Keratinocyte (primary cell): ENCODE measurements around the gene GNB1L. TPM values are rescaled to one million over a fixed set of nuclear protein-coding genes. Genes with fewer than 3 reads are reported as not detected.

Source experiments
- DNase-seq: peaks from one replicate; pipeline ENCODE4 v3.0.0-alpha.2; 2011; ENCODE audit warnings: low read depth, missing footprints, low spot score
- FAIRE-seq: peaks from 2 replicates; lab custom pipeline; 2011; peaks lifted over from hg19 to GRCh38; lab: Jason Lieb, UNC
- H2AFZ ChIP-seq: 2 replicates; pipeline ENCODE4 v1.6.0; 2012; ENCODE audit warnings: low read length, control low read depth, inconsistent platforms; ENCODE audit not compliant: control insufficient read depth
- H3K27ac ChIP-seq: 2 replicates; pipeline ENCODE4 v1.5.1; 2011; ENCODE audit warnings: low read length; ENCODE audit not compliant: control insufficient read depth, insufficient read depth
- H3K27me3 ChIP-seq: 3 replicates; pipeline ENCODE4 v1.6.0; 2011; ENCODE audit warnings: low read length; ENCODE audit not compliant: control insufficient read depth, insufficient read depth; ENCODE audit errors: extremely low read depth
- H3K36me3 ChIP-seq, 2 experiments: 2 replicates in 1 of 2; 3 replicates in 1 of 2; pipeline ENCODE4 v1.5.1; 2011; ENCODE audit warnings: low read length in 2 of 2, mild to moderate bottlenecking in 1 of 2; ENCODE audit not compliant: control insufficient read depth in 2 of 2, insufficient read depth in 2 of 2; ENCODE audit errors: extremely low read depth in 1 of 2
- H3K4me1 ChIP-seq: 3 replicates; pipeline ENCODE4 v1.5.1; 2011; ENCODE audit warnings: low read length; ENCODE audit not compliant: control insufficient read depth, insufficient read depth; ENCODE audit errors: extremely low read depth
- H3K4me2 ChIP-seq: 3 replicates; pipeline ENCODE4 v1.6.0; 2011; ENCODE audit warnings: low read depth, low read length; ENCODE audit not compliant: control insufficient read depth, insufficient read depth; ENCODE audit errors: extremely low read depth
- H3K4me3 ChIP-seq, 3 experiments: fragments of 200-600 bp in 1 of 3; sonication (generic) in 1 of 3; 2 replicates in 2 of 3; 3 replicates in 1 of 3; pipeline ENCODE4 v1.5.1; 2011 to 2016; ENCODE audit warnings: low read length in 3 of 3, mild to moderate bottlenecking in 3 of 3, control low read depth in 2 of 3, inconsistent platforms in 1 of 3, low read depth in 1 of 3, mixed read lengths in 1 of 3, mixed run types in 1 of 3, moderate library complexity in 1 of 3; ENCODE audit not compliant: control insufficient read depth in 2 of 3, insufficient read depth in 2 of 3; ENCODE audit errors: extremely low read depth in 1 of 3
- H3K79me2 ChIP-seq: 2 replicates; pipeline ENCODE4 v1.6.0; 2012; ENCODE audit warnings: low read length; ENCODE audit not compliant: control insufficient read depth, insufficient read depth
- H3K9ac ChIP-seq: 3 replicates; pipeline ENCODE4 v1.6.0; 2011; ENCODE audit warnings: low read length; ENCODE audit not compliant: control insufficient read depth, insufficient read depth; ENCODE audit errors: extremely low read depth
- H3K9me1 ChIP-seq: 3 replicates; pipeline ENCODE4 v1.6.0; 2011; ENCODE audit warnings: low read length; ENCODE audit not compliant: control insufficient read depth, insufficient read depth; ENCODE audit errors: extremely low read depth
- H3K9me3 ChIP-seq: 2 replicates; pipeline ENCODE4 v1.5.1; 2012; ENCODE audit warnings: low read depth, low read length; ENCODE audit not compliant: control insufficient read depth
- H4K20me1 ChIP-seq: 3 replicates; pipeline ENCODE4 v1.6.0; 2011; ENCODE audit warnings: low read length; ENCODE audit not compliant: control insufficient read depth, insufficient read depth; ENCODE audit errors: extremely low read depth
- EZH2 ChIP-seq: IDR thresholded peaks from one replicate; pipeline ENCODE4 v1.6.1; 2012; ENCODE audit warnings: inconsistent platforms, mild to moderate bottlenecking, low read length, moderate library complexity
- dilution Hi-C: fragments of 300-500 bp; cut with MboI; formaldehyde crosslinking; loops from one replicate; pipeline ENCODE4 v1.7.0; 2020; ENCODE audit warnings: low sequenced_read_pairs; ENCODE audit not compliant: extremely low pct_ligation_motif_present
- polyA plus RNA-seq, 5 experiments: library from polyadenylated mRNA; depleted of rRNA in 3 of 5; stranded (reverse) in 3 of 5; stranded (forward) in 1 of 5; unstranded in 1 of 5; fragments of >200 nt; gene quantifications; 1 replicate in 1 of 5; 2 replicates in 3 of 5; 3 replicates in 1 of 5; pipeline versions ENCODE4 v1.2.1 to v1.2.3, GENCODE V29; 2011 to 2012; ENCODE audit warnings: missing spikeins in 2 of 5, low read depth in 1 of 5, low replicate concordance in 1 of 5
- TF ChIP-seq, protein P1 (sequence below), 3 experiments: IDR thresholded peaks in 1 of 3; conservative IDR thresholded peaks in 1 of 3; optimal IDR thresholded peaks in 1 of 3; 2 replicates in 2 of 3; 3 replicates in 1 of 3; pipeline versions ENCODE3 to v1.5.1; 2011; ENCODE audit warnings: low read length in 3 of 3, mild to moderate bottlenecking in 3 of 3, moderate library complexity in 2 of 3, control low read depth in 1 of 3, inconsistent platforms in 1 of 3; ENCODE audit not compliant: insufficient read depth in 2 of 3; ENCODE audit errors: extremely low read depth in 1 of 3

Gene GNB1L
- polyA plus RNA-seq, 1 donor (not counting 4 experiments of a cell fraction or from before 2014, with no cell fraction given): 2.0 TPM

DNA sequence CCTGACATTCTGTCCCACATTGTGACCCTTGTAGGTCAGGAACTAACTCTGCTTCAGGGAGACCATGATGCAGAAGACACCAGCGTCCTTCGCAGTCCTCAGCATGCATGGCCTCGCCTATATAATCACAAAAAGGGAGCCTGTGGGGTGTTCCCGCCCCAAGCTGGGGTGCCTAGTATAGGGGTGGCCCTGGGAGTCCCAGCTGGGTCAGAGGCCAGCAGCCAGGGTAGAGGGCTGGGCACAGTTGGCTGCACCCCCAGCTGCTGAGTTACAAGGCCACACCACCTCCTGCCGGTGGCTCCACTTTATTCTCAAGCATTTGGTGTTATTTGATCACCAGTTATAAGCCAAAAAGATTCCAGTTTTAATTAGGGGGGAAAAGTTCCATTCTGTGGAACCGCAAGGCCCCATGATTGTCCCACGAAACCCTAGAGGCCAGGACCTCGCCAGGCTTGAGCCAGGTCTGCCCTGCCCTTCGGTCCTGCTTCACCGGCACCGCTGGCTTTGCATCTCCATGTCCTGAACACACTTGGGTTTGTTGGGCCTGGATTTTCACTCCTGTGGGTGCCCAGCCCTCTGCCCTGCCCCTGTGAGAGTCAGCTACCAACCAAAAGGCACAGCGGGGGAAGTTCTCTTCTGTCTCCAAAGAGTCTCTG lies 15.0 kb upstream of the GNB1L start:
- Histone ChIP-seq H3K27ac (no peak overlapping the region), H3K4me3 (peak overlapping the region in 1 of 3 experiments; percentile 27), H3K9me1 (no peaks in the 10 kb centered on the region), H3K4me1 (peaks cover 28% of the 10 kb centered on the region), H3K4me2 (peak overlapping the region; percentile 62), H4K20me1 (no peaks in the 10 kb centered on the region), H3K79me2 (no peaks in the 10 kb centered on the region), H3K9ac (no peak overlapping the region), H3K27me3 (no peaks in the 10 kb centered on the region), H3K9me3 (no peaks in the 10 kb centered on the region), H3K36me3 (no peaks in the 10 kb centered on the region), H2AFZ (peak overlapping the region; percentile 82)
- no peak for DNase-seq
- no peak for FAIRE-seq
- TF ChIP-seq, protein P1, sequence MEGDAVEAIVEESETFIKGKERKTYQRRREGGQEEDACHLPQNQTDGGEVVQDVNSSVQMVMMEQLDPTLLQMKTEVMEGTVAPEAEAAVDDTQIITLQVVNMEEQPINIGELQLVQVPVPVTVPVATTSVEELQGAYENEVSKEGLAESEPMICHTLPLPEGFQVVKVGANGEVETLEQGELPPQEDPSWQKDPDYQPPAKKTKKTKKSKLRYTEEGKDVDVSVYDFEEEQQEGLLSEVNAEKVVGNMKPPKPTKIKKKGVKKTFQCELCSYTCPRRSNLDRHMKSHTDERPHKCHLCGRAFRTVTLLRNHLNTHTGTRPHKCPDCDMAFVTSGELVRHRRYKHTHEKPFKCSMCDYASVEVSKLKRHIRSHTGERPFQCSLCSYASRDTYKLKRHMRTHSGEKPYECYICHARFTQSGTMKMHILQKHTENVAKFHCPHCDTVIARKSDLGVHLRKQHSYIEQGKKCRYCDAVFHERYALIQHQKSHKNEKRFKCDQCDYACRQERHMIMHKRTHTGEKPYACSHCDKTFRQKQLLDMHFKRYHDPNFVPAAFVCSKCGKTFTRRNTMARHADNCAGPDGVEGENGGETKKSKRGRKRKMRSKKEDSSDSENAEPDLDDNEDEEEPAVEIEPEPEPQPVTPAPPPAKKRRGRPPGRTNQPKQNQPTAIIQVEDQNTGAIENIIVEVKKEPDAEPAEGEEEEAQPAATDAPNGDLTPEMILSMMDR (optimal IDR thresholded peaks at IDR 0.05 in 1 of 3, IDR thresholded peaks at IDR 0.05 in 1 of 3, conservative IDR thresholded peaks at IDR 0.05 in 1 of 3; ENCODE audit: extremely low read depth in 1 of 3, insufficient read depth in 2 of 3, low read length in 3 of 3): peak in 1 of 3 experiments; percentile 21
- TF ChIP-seq EZH2: no peak
- dilution Hi-C loops: no loop called here

DNA sequence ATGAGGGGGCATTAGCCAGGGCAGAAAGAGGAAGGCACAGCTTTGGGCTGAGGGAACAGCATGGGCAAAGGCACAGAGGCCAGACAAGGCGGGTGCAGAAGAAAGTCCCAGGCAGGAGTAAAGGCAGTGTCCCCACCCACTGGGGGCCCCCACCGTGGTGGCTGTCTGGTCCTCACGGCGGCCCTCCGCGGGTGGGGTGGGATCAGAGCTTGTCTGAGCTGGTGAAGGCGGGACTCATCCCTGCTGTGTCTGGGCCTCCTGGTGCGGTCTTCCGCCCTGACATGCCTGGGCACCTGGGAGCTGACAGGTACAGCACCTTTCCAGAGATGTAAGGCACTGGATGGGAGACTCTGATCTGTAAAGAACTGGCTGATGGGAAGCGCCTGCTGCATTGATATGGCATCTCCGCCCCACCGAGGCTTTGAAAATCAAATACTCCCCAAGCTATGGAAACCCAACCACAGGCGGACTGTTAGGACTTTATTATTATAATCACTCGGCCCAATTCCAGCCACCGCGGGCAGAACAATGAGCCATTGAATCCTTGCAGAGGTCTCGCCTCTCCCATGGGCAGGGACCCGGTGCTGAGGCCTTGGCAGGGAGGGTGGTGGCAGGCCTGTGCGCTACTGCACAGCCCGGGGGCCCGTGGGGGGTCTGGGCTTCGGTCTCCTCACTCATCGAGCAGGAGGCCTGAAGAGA lies 14.2 kb upstream of the GNB1L start:
- Histone ChIP-seq H3K36me3 (no peaks in the 10 kb centered on the region), H3K79me2 (no peaks in the 10 kb centered on the region), H2AFZ (peak overlapping the region; percentile 82), H3K4me3 (peak overlapping the region in 1 of 3 experiments; percentile 27), H3K9ac (peak overlapping the region; percentile 35), H3K27ac (peak overlapping the region; percentile 33), H3K9me1 (no peaks in the 10 kb centered on the region), H3K27me3 (no peaks in the 10 kb centered on the region), H4K20me1 (no peaks in the 10 kb centered on the region), H3K4me2 (peak overlapping the region; percentile 62), H3K9me3 (no peaks in the 10 kb centered on the region), H3K4me1 (peaks cover 21% of the 10 kb centered on the region)
- dilution Hi-C loops: no loop called here
- DNase-seq: no peak
- FAIRE-seq: peak; percentile 95
- TF ChIP-seq EZH2: no peak
- TF ChIP-seq, protein P1 (optimal IDR thresholded peaks at IDR 0.05 in 1 of 3, IDR thresholded peaks at IDR 0.05 in 1 of 3, conservative IDR thresholded peaks at IDR 0.05 in 1 of 3; ENCODE audit: extremely low read depth in 1 of 3, insufficient read depth in 2 of 3, low read length in 3 of 3): no peak
